ENCODE data around the gene RARB. TPM values are rescaled to one million over a fixed set of nuclear protein-coding genes. Genes with fewer than 3 reads are reported as not detected.

The RARB gene
- 50.8 and 51.6 TPM in 2 replicates for total RNA-seq

GRCh38 chr3:25427942-25428788, at the start of gene RARB:
RARB (plus strand) TSS chr3:25428263; CDS start chr3:25428732, 469 bp downstream.

Other genes with a start within 250 kb of the RARB start
- 78.1 and 133 TPM in 2 replicates for gene TOP2B, start 236.6 kb downstream of the RARB start, total RNA-seq

Measured in smooth muscle cell of the umbilical artery (primary cell).